GM12878 (cell line): ENCODE results near the gene LDB2. TPM values are rescaled to one million over a fixed set of nuclear protein-coding genes. Genes with fewer than 3 reads are reported as not detected.

Experiments used
- ATAC-seq: fragments of 200-7000 bp; cut with Tn5 transposase; 3 replicates; pipeline ENCODE4 v1.9.1; 2020; ENCODE audit warnings: mild to moderate bottlenecking, moderate library complexity
- BruUV-seq: library from RNA; stranded (reverse); fragments of 400-500 nt; replicated peaks from 2 replicates; lab custom pipeline; 2021; lab: Mats Ljungman, UMichigan
- CTCF ChIA-PET: fragments of 300-600 bp; sonication (Branson Sonifier 250); formaldehyde crosslinking; extraction: SDS; loops from one replicate; lab custom pipeline; 2021; ENCODE audit warnings: inconsistent platforms; lab: Yijun Ruan, JAX
- POLR2A ChIA-PET: fragments of 350-600 bp; formaldehyde crosslinking; extraction: SDS; loops from one replicate; lab custom pipeline; 2021; ENCODE audit warnings: inconsistent platforms; lab: Charles Lee
- RAD21 ChIA-PET: fragments of 300-600 bp; sonication (Branson Sonifier 250); formaldehyde crosslinking; loops from one replicate; lab custom pipeline; 2023; ENCODE audit warnings: antibody characterized with exemption; ENCODE audit not compliant: unreplicated experiment; lab: Charles Lee
- SMC1A ChIA-PET: fragments of 300-600 bp; sonication (Branson Sonifier 250); formaldehyde crosslinking; loops from one replicate; lab custom pipeline; 2023; ENCODE audit not compliant: unreplicated experiment, uncharacterized antibody; lab: Charles Lee
- DNase-seq: peaks from one replicate; pipeline ENCODE4 v3.0.0-alpha.2; 2011; ENCODE audit warnings: low read depth, low spot score
- FAIRE-seq: peaks from 3 replicates; lab custom pipeline; 2011; peaks lifted over from hg19 to GRCh38; lab: Jason Lieb, UNC
- H2AFZ ChIP-seq: 2 replicates; pipeline ENCODE4 v1.6.0; 2011; ENCODE audit warnings: low read depth, low read length, control low read depth; ENCODE audit not compliant: control insufficient read depth
- H3K27ac ChIP-seq: 2 replicates; pipeline ENCODE4 v1.5.1; 2011; ENCODE audit warnings: control low read depth; ENCODE audit not compliant: control insufficient read depth, insufficient read depth
- H3K27me3 ChIP-seq, 2 experiments: replicated peaks in 1 of 2; 2 replicates each; pipeline versions ENCODE4 v1.6.0 to v1.6.1; 2011; ENCODE audit warnings: low read length in 1 of 2; ENCODE audit not compliant: control insufficient read depth in 2 of 2, insufficient read depth in 2 of 2
- H3K36me3 ChIP-seq, 2 experiments: 2 replicates each; pipeline ENCODE4 v1.5.1; 2011; ENCODE audit warnings: low read length in 1 of 2; ENCODE audit not compliant: control insufficient read depth in 2 of 2, insufficient read depth in 2 of 2
- H3K4me1 ChIP-seq: 2 replicates; pipeline ENCODE4 v1.6.1; 2011; ENCODE audit warnings: mild to moderate bottlenecking, low read length, moderate library complexity, mixed read lengths; ENCODE audit not compliant: control insufficient read depth, insufficient read depth
- H3K4me2 ChIP-seq: 2 replicates; pipeline ENCODE4 v1.6.0; 2011; ENCODE audit warnings: control low read depth; ENCODE audit not compliant: control insufficient read depth, insufficient read depth
- H3K4me3 ChIP-seq: fragments of 200-600 bp; sonication (generic); 2 replicates; pipeline ENCODE4 v1.5.1; 2016
- H3K79me2 ChIP-seq: 2 replicates; pipeline ENCODE4 v1.6.0; 2011; ENCODE audit warnings: low read length; ENCODE audit not compliant: control insufficient read depth, insufficient read depth
- H3K9ac ChIP-seq: 2 replicates; pipeline ENCODE4 v1.8.0; 2011; ENCODE audit warnings: low read length, control low read depth, mixed read lengths; ENCODE audit not compliant: control insufficient read depth, insufficient read depth
- H3K9me3 ChIP-seq: replicated peaks from 3 replicates; pipeline ENCODE4 v1.5.1; 2011; ENCODE audit warnings: mild to moderate bottlenecking, low read length; ENCODE audit not compliant: control insufficient read depth, insufficient read depth
- H4K20me1 ChIP-seq: 2 replicates; pipeline ENCODE4 v1.6.0; 2011; ENCODE audit not compliant: control insufficient read depth, insufficient read depth
- BRCA1 ChIP-seq: IDR thresholded peaks from 2 replicates; pipeline ENCODE4 v1.6.1; 2011; ENCODE audit warnings: low read depth, low read length, improper control_type of control experiment
- CEBPZ ChIP-seq: fragments of 150-350 bp; IDR thresholded peaks from 2 replicates; pipeline ENCODE4 v1.6.1; 2016; ENCODE audit warnings: low read depth, low read length
- ETV6 ChIP-seq, 2 experiments: fragments of 450-650 bp in 1 of 2; IDR thresholded peaks in 1 of 2; conservative IDR thresholded peaks in 1 of 2; 2 replicates each; pipeline ENCODE4 v1.6.1; 2014; ENCODE audit warnings: antibody characterized with exemption in 1 of 2, borderline replicate concordance in 1 of 2, low read depth in 1 of 2, mild to moderate bottlenecking in 1 of 2, moderate library complexity in 1 of 2
- JUND ChIP-seq: IDR thresholded peaks from 2 replicates; pipeline ENCODE4 v1.6.1; 2012; ENCODE audit warnings: low read depth, mild to moderate bottlenecking, low read length, improper control_type of control experiment, moderate library complexity
- NFXL1 ChIP-seq: fragments of 450-650 bp; IDR thresholded peaks from 2 replicates; pipeline ENCODE4 v1.6.1; 2017; ENCODE audit warnings: antibody characterized with exemption, mild to moderate bottlenecking, borderline replicate concordance
- NR2C1 ChIP-seq: fragments of 450-650 bp; IDR thresholded peaks from 2 replicates; pipeline ENCODE4 v1.6.1; 2017; ENCODE audit warnings: antibody characterized with exemption, mild to moderate bottlenecking, moderate library complexity
- RUNX3 ChIP-seq: IDR thresholded peaks from 2 replicates; pipeline ENCODE4 v1.6.1; 2012; ENCODE audit warnings: low read length, inconsistent platforms
- TCF12 ChIP-seq: IDR thresholded peaks from 2 replicates; pipeline ENCODE4 v1.6.1; 2011; ENCODE audit warnings: low read depth, mild to moderate bottlenecking, low read length
- YY1 ChIP-seq: IDR thresholded peaks from 2 replicates; pipeline ENCODE4 v1.6.1; 2011; ENCODE audit warnings: low read depth, mild to moderate bottlenecking, low read length
- ZBED1 ChIP-seq: IDR thresholded peaks from 2 replicates; pipeline ENCODE4 v1.6.1; 2016; ENCODE audit warnings: borderline replicate concordance
- WGBS: methylation state at CpG from one replicate; pipeline ENCODE4 v1.1.6; 2016; ENCODE audit warnings: low lambda C conversion rate; ENCODE audit not compliant: insufficient replicate concordance, insufficient coverage; ENCODE audit errors: missing lambda C conversion rate; 5-methylcytosine and 5-hydroxymethylcytosine counted together
- in situ Hi-C: fragments of 300-500 bp; cut with MboI; formaldehyde crosslinking; loops from 9 replicates; pipeline ENCODE4 v1.14.3; 2018; ENCODE audit warnings: mixed read lengths
- intact Hi-C: fragments of 100-400 bp; cut with micrococcal nuclease; formaldehyde crosslinking; loops from one replicate; pipeline ENCODE4 v1.14.2; 2022; ENCODE audit not compliant: unreplicated experiment
- polyA plus RNA-seq, 11 experiments: library from polyadenylated mRNA; depleted of rRNA in 4 of 11; unstranded in 6 of 11; stranded (reverse) in 5 of 11; fragments of >200 nt; fragmentation: Nextera tagmentation in 4 of 11; fragmentation: Illumina TruSeq in 1 of 11; extraction: Ambion mirVana in 4 of 11; extraction: Trizol in 1 of 11; gene quantifications; 1 replicate in 1 of 11; 2 replicates in 10 of 11; pipeline versions ENCODE4 v1.2.1 to v1.2.3, GENCODE V29; 2011 to 2016; ENCODE audit warnings: inconsistent platforms in 2 of 11, missing spikeins in 2 of 11, low read depth in 1 of 11
- total RNA-seq, 4 experiments: library from RNA; depleted of rRNA in 3 of 4; stranded (reverse); fragments of >200 nt in 3 of 4; fragmentation: Illumina TruSeq in 1 of 4; extraction: Trizol in 1 of 4; gene quantifications; 2 replicates each; pipeline versions ENCODE4 v1.2.1 to v1.2.3, GENCODE V29; 2013 to 2021
- TF ChIP-seq, protein P1 (sequence below): IDR thresholded peaks from 2 replicates; pipeline ENCODE4 v1.6.1; 2011; ENCODE audit warnings: low read depth, low read length, improper control_type of control experiment, borderline replicate concordance
- TF ChIP-seq, protein P2 (sequence below): fragments of 450-650 bp; IDR thresholded peaks from 2 replicates; pipeline ENCODE4 v1.6.1; 2017; ENCODE audit warnings: mild to moderate bottlenecking

The LDB2 gene
- total and polyA plus RNA-seq, 10 of the 15 experiments (the other 5 are each of a cell fraction or from before 2014, with no cell fraction given), result 0.15 TPM; not detected in 9

- no peaks in the 10 kb centered on the region for H3K36me3 ChIP-seq
- no peaks in the 10 kb centered on the region for H3K79me2 ChIP-seq
- SMC1A ChIA-PET, result no interaction called here
- TF ChIP-seq CEBPZ (no peak), ETV6 (conservative IDR thresholded peaks at IDR 0.05 in 1 of 2, IDR thresholded peaks at IDR 0.05 in 1 of 2; ENCODE audit: borderline replicate concordance in 1 of 2, low read depth in 1 of 2) (no peak), TCF12 (no peak), YY1 (no peak), ZBED1 (no peak), RUNX3 (no peak), JUND (no peak), BRCA1 (no peak), NR2C1 (no peak), NFXL1 (no peak)
- TF ChIP-seq, protein P1, sequence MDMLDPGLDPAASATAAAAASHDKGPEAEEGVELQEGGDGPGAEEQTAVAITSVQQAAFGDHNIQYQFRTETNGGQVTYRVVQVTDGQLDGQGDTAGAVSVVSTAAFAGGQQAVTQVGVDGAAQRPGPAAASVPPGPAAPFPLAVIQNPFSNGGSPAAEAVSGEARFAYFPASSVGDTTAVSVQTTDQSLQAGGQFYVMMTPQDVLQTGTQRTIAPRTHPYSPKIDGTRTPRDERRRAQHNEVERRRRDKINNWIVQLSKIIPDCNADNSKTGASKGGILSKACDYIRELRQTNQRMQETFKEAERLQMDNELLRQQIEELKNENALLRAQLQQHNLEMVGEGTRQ, result no peak
- TF ChIP-seq, protein P2, sequence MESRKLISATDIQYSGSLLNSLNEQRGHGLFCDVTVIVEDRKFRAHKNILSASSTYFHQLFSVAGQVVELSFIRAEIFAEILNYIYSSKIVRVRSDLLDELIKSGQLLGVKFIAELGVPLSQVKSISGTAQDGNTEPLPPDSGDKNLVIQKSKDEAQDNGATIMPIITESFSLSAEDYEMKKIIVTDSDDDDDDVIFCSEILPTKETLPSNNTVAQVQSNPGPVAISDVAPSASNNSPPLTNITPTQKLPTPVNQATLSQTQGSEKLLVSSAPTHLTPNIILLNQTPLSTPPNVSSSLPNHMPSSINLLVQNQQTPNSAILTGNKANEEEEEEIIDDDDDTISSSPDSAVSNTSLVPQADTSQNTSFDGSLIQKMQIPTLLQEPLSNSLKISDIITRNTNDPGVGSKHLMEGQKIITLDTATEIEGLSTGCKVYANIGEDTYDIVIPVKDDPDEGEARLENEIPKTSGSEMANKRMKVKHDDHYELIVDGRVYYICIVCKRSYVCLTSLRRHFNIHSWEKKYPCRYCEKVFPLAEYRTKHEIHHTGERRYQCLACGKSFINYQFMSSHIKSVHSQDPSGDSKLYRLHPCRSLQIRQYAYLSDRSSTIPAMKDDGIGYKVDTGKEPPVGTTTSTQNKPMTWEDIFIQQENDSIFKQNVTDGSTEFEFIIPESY, result no peak
- no peaks in the 10 kb centered on the region for H3K9me3 ChIP-seq
- WGBS, result 6% methylated on average over 3 of the region's 3 CpGs
- intact Hi-C loops (no loop called here), in situ Hi-C loops (no loop called here)
- H3K4me1 ChIP-seq, result no peaks in the 10 kb centered on the region
- ATAC-seq (no peak), DNase-seq (no peak), FAIRE-seq (no peak)
- CTCF ChIA-PET, result interaction anchor here (1.0 to 1.1 kb wide), 2 partner anchors 536 to 683 kb away, joined by 3 to 4 read pairs; no protein-coding TSS in a partner anchor
- H2AFZ ChIP-seq, result no peak overlapping the region
- RAD21 ChIA-PET, result no interaction called here
- POLR2A ChIA-PET, result no interaction called here
- H3K27ac ChIP-seq, result no peak overlapping the region
- no peaks in the 10 kb centered on the region for H3K27me3 ChIP-seq
- H3K4me2 ChIP-seq, result no peak overlapping the region
- H4K20me1 ChIP-seq, result no peaks in the 10 kb centered on the region
- BruUV-seq, result no TSS peak
- H3K4me3 ChIP-seq, result no peak overlapping the region
- no peak overlapping the region for H3K9ac ChIP-seq
Measured at GRCh38 chr4:16788868-16789267, 109.6 kb downstream of the LDB2 start.
